IPS DF 19.7 (cell line): Measurements from ENCODE around the gene EIF5.
A peak's percentile ranks its signal among the peaks of the same experiment; 100 is the strongest.

Experiments
- DNase-seq: peaks from one replicate; pipeline ENCODE4 v3.0.0-alpha.2; 2013; ENCODE audit warnings: low read depth, low spot score

Gene EIF5

GRCh38 chr14:103370087-103370486 lies 36.0 kb downstream of the EIF5 start:
- no peak for DNase-seq

GRCh38 chr14:103372017-103372416 lies 38.0 kb downstream of the EIF5 start:
- no peak for DNase-seq

- DNase-seq, result no peak
Observed at GRCh38 chr14:103372552-103373304, 38.7 kb downstream of the EIF5 start.

- DNase-seq, result no peak
Observed at GRCh38 chr14:103374121-103374520, 40.1 kb downstream of the EIF5 start.

GRCh38 chr14:103377522-103378037 lies 43.5 kb downstream of the EIF5 start:
- DNase-seq, result no peak

GRCh38 chr14:103378038-103378854 lies 44.2 kb downstream of the EIF5 start:
- no peak for DNase-seq

- DNase-seq, result no peak
Observed at GRCh38 chr14:103380719-103381377, 46.8 kb downstream of the EIF5 start.

- no peak for DNase-seq
Observed at GRCh38 chr14:103382376-103382775, 48.3 kb downstream of the EIF5 start.

GRCh38 chr14:103384450-103385151 lies 50.6 kb downstream of the EIF5 start:
- no peak for DNase-seq

- DNase-seq, result peak; percentile 86
Observed at GRCh38 chr14:103385152-103385928, 51.3 kb downstream of the EIF5 start, which contains the start of gene MARK3. TSS of gene MARK3 (plus strand) at chr14:103385415. CDS start at chr14:103386030, 615 bp downstream.

GRCh38 chr14:103385929-103386712 lies 52.1 kb downstream of the EIF5 start:
- no peak for DNase-seq

- DNase-seq, result no peak
Observed at GRCh38 chr14:103386713-103387329, 52.8 kb downstream of the EIF5 start.

- no peak for DNase-seq
Observed at GRCh38 chr14:103388664-103389063, 54.6 kb downstream of the EIF5 start.

GRCh38 chr14:103390605-103391004 lies 56.6 kb downstream of the EIF5 start:
- DNase-seq, result no peak

GRCh38 chr14:103391048-103391447 lies 57.0 kb downstream of the EIF5 start:
- DNase-seq, result no peak

GRCh38 chr14:103392106-103392505 lies 58.1 kb downstream of the EIF5 start:
- no peak for DNase-seq

GRCh38 chr14:103392572-103392971 lies 58.5 kb downstream of the EIF5 start:
- no peak for DNase-seq

- no peak for DNase-seq
Observed at GRCh38 chr14:103393070-103393469, 59.0 kb downstream of the EIF5 start.
